Kasumi-1 (cell line): ENCODE measurements around the gene GNG12.

ENCODE experiments used
- DNase-seq, 2 experiments: peaks; one replicate each; lab custom pipeline; 2025; lab: John Stamatoyannopoulos, UW

GNG12 gene

DNA sequence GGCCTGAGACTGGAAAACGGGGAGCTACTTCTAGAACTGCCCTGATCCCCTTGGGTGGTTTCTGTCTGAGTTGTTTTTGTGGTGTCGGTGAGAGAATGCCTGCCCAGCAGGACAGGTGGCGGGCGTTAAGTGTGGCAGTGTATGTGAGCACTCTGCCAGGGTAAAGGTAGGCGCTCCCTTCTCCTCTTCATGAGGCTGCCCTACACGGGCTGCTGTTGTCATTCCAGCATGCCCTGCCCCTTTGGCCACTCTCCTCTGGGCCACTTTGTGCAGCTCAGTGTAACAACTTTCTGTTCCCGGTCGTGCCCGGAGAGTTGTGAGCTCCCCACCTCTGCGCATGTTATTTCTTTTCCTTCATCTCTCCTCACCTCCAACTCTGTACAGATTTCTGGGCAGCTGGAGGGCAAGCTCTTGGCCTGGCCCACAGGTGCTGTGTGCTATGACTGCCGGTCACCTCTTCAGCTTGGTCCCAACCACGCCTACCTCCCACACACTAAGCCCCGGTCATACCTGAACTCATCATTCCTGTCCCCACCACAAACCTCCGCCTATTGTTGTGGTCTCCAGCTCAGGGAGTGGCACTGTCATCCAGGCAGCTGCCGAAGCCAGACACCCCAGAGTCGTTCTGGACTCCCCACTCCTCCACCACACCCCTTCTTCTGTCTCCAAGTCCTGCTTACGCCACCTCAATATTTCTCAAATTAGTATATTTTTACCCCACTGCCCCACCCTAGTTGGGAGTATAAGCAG is 79.3 kb downstream of the GNG12 start:
- DNase-seq, result no peak

DNA sequence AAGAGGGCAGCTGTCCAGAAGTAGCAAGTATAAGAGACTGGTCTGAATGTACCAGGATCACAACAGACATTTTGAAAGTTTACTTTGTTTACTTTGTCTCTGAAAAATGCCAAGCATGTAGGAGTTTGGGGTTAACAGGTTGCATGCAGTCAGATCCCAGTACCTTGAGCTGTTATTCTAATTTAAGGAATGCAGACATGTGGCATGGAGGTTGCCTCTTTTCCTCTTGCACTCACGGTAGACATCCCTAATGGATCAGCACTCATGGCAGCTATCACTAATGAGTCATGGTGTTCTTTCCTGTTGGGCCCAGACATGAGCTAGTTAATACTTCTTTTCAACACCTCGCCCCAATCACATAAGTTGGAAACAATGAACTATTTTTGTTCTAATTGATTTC is 81.0 kb downstream of the GNG12 start:
- no peak for DNase-seq

DNA sequence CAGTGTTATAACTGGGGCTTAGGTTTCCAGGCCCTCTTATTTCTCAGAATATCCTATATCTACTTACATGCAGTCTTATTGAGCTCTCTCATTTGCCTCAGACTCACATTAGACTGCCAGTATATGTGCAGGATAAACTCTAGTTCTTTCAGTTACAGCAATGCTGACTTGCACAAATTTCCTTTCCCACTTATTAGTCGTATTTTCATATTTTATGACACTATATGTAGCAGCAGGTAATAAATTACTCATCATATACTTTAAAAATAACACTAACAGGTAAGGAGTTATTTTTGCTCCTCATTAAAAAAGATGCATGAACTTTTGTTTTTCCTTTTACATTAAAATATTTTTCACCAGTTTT is 82.6 kb downstream of the GNG12 start:
- no peak for DNase-seq

DNA sequence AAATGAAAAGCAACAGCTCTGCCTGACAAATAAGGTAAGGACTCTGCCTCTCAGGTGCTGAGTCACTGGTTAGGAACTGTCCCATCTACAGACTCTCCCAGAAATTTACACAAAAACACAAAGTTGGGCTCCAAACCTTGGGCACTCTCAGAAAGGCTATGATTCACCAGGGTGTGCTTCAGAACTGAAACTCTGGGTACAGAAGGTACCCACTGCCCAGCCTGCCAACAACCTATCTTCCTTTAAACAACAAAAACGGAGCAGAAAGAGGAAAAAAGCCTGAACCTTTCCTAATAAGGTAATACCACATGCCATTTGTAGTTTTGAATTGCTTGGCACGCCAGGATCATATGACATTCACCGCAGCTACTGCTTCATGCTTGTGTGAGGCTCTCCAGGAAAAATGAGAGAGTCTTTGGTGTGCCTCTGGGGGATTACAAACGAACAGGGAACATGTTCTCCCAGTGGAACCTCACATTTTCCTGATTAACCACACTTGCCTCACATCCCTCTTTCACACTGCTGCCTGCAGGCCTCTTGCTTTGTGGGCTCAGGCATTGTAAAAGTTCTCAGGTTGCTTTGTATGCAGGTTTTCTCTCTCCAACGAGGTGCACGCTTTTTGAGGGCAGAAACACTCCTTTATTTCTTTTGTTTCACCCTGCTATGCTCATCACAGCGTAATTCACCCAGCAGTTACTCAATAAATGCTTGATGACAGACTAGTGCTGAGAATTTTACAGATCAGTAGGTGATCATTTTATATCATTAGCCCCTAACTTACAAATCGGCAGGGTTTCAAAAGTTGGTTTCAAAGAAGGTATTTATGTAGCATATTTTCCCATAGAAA is 83.2 kb downstream of the GNG12 start:
- no peak for DNase-seq

DNA sequence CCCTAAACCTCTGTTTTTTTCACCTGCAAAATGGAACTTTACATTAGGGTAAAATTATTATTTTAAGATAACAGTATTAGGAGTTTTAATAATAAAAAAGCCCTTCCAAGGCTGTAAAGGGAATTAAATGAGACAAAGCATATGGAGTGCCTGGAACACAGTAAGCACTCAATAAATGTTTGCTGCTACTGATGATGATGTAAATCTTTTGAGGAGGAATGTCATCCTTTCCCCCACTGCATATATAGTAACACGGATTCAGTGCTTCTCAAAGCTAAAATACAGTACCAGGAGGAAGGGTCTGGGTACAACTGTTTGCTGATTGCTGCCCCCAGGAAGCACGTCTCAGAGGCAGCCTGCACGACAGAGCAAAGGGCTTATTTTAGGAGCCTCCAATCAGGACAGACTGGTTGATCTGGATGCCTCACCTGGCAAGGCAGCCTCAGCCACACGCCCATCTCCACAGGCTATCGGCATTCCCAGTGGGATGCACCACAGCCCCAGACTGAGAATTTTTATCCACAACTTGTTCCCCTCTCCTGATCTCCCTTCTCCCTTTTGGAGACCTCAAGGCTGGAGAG is 83.9 kb downstream of the GNG12 start:
- no peak for DNase-seq

DNA sequence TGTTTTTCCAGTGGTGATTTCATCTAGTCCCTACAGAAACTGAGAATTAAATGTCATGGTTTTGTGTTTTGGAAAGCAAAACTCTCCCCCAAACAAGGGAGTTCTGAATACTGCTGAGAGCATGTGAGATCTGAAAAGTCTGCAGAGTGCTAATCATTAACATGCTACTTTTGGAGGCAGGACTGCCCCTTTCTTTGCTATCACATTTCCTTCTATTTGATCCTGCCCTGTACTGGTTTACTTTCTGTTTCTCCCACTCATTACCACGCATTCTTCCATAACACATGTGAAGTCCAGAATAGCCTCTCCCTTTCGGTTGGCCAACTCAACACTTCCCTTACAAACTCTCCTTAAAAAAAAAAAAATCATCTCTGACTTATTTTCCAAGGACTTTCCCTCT is 84.6 kb downstream of the GNG12 start:
- no peak for DNase-seq

DNA sequence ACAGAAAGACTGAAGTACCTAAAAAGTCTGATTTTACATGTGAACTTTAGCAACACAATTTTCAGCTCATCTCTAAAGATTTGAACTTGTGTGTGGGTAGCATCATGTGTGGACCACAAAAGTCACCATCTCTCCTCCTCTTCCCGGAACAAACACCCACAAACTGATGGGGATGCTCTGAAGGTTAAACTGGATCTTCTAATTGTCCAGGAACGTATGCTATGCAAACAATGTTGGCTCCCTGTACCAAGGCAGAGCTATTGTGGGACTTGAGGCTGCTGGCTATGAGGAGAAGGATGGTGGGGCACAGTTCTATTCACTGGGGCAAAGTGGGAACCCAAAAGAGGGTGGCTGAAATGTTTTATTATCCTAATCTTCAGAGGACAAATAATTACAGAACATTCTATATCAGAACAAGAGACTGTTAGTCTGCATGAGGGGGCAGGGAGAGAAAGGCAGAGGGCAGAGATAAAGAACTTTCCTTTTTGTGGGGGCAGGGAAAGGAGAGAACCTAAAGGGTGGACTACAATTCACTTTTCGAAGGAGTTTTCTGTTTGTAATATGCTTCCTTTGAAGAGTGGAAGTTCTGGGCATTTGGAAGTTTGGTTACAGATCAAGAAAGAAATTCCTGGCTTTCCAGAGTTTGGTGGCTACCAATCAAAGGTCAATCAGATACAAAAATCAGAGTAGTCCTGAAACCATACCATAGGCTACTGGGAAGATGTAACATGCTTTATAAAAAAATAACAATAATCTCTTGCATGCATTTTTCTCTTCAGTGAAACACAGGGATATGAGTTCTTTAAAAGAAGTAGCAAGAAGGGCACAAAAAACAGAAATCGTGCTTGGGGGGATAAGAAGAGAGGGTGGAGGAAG is 85.4 kb downstream of the GNG12 start:
- DNase-seq, result no peak

DNA sequence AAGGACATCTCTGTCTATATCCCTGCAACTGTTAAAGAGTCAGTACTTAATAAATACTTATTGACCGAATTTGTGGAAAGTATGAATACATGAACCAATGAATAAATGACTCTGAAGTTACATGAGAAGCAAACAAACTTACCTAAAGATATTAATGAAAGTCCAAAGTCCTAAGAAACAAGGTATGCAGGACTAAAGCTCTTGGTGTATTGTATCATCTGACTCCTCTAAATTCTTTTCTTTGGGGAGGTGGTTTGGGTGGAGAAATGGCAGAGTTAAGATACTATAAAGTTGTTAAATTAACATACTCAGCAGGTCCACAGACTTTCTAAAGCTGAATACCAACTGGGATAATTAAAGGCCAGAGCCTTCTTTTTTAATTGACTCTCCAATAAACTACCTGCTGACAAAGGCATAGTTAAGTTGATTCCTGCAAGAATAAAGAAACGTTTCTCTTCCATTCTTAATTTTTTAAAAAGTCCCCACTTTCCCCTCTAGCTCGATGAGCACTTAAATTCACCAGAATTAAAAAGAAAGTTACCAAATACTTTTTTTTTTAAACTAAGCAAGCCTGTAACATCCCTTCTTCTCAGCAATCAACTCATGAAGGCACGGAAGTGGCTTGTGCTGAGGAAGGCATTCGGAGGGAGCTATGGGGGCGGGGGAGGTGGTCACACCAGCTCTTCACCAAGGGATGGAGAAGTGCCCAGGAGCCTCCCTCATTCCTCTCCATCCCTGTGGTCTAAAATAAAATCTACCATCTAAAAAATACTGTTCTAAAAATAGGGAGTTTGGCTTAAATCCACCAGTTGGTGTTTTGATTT is 87.2 kb downstream of the GNG12 start:
- peak in 1 of 2 experiments; percentile 28 for DNase-seq

DNA sequence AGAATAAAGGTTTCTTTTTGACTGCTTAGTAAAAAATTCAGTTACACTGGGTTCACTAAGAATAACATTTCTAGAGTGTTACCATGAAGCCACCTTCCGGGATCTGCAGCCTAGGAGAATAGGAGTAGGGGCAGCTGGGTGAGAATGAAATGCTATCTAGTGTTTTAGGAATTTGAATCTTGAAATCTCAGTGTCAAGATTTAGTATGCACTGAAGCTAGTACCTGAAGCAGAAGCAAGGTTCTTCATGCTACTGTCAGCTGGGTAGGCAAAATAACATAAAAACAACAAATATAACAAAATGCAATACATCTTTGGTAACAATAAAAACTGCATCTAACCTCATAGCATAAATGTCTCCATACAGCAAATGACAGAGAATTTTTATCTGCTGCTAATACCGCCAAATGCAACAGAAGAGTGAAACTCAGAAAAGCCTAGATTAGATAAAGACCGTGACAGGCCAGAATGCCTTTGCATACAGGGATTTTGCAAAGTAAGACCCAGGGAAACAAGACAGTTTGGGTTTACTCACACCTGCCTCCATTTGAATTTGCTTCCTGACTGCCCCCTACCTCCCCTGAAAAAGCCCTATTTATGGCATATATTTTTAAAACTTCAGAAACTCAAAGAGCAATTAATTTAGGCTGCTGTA is 90.1 kb downstream of the GNG12 start:
- DNase-seq, result no peak

DNA sequence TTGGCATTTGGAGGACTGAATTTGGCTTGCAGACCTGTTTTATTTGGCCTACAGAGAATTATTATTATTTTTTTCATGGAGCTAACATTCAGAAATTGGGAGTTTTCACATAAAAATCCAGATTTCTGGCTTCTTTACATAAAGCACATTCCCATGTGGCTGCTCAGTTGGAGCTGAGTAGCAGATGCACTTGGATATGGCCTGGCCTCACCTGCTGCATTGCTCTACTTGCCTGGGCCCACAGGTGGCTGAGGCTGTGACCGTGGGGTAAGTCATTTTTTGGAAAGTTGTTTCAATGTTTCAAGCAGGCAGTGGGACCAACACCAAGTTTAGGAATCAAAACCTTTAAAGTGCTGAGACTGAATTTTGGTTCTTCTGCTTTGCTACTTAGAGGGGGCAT is 91.5 kb downstream of the GNG12 start:
- no peak for DNase-seq

DNA sequence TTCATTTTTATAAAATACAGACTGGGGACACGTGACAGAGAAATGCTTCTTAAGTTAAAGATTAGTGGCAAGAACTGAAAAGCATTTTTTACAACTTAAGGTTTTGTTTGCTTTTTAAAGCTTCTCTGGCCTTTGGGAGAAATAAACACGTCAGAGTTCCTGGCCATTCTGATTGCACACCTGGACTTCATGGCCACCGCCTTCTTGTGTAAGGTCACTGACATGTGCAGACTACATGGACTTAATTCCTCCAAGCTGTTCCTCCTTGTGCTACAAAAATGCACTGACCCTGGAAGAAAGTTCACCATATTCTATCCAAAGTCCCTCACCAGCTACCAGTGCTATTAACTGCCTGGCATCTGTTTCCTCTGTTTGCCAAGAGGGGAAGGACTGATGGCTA is 92.1 kb downstream of the GNG12 start:
- DNase-seq, result peak; percentile 18 to 40

DNA sequence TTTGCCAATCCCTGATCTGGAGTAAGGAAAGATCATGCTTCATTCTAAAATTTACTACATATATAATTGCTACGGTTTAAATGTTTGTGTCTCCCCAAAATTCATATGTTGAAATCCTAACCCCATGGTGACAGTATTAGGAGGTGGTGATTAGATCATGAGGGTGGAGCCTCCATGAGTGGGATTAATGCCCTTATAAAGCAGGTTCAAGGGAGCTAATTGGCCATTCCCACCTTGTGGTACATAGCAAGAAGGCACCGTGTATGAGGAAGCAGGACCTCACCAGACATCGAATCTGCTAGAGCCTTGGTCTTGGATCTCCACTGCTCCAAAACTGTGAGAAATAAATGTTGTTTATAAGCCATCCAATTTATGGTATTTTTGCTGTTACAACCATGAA is 92.7 kb downstream of the GNG12 start:
- DNase-seq, result no peak

DNA sequence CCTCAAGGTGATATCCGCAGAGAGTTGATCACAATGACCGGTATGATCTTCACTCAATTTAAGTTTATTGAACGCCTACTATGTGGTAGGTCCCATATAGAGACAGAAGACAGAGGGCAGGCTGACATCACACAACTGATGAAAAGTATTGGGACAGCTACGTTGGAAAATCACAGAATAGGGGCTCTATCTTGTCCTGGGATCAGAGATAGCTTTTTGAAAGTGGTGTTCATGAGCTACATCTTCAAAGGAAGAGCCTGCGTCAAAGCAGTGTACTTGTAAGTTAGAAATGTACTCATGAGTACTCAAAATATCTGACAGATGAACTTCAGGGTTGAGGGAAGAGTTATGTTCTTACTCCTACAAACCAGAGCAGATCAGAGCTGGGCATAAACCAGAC is 93.9 kb downstream of the GNG12 start:
- DNase-seq, result no peak

DNA sequence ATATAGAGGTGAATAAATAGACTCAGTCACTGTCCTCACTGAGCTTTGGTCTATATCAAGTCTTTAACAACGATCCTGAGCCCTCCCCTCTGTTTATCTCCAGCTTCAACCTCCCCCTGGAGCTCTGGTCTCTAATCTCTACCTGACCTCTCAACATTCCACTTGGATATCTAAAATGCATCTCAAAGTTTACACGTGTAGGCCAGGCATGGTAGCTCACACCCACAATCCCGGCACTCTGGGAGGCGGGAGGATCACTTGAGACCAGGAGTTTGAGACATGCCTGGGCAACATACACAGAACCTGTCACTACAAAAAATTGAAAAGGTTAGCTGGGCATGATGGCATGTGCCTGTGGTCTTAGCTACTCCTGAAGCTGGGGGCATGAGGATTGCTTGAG is 94.9 kb downstream of the GNG12 start:
- DNase-seq, result no peak

DNA sequence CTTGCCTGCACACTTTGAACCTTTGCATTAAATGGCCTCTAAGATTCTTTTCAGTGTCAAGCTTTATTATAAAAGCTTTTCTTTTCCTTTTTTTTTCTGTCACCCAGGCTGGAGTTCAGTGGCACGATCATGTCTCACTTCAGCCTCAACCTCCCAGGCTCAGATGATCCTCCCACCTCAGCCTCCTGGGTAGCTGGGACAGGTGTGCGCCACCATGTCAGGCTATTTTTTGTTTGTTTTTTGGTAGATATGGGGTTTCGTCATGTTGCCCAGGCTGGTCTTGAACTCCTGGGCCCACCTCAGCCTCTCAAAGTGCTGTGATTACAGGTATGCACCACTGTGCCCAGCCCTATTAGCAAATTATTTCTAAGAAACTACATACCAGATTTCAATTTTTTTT is 95.4 kb downstream of the GNG12 start:
- DNase-seq, result no peak

DNA sequence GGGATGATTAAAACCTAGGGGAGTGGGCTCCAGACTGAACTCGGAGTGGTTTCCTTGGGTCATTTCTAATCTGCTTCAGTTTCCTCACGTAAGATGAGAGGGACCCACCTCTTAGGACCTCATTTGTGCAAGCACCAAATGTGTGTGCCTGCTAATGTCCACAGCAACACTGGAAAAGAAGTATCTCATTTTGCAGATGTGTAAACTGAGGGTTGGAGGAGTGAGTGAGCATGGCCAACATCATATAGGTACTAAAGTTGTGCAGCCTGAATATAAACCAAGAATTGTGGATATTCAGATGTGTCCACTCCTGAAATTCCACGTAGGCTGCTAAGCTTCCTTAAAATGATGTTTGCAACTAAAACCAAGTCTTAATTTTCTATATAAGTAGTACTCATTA is 96.5 kb downstream of the GNG12 start:
- no peak for DNase-seq

DNA sequence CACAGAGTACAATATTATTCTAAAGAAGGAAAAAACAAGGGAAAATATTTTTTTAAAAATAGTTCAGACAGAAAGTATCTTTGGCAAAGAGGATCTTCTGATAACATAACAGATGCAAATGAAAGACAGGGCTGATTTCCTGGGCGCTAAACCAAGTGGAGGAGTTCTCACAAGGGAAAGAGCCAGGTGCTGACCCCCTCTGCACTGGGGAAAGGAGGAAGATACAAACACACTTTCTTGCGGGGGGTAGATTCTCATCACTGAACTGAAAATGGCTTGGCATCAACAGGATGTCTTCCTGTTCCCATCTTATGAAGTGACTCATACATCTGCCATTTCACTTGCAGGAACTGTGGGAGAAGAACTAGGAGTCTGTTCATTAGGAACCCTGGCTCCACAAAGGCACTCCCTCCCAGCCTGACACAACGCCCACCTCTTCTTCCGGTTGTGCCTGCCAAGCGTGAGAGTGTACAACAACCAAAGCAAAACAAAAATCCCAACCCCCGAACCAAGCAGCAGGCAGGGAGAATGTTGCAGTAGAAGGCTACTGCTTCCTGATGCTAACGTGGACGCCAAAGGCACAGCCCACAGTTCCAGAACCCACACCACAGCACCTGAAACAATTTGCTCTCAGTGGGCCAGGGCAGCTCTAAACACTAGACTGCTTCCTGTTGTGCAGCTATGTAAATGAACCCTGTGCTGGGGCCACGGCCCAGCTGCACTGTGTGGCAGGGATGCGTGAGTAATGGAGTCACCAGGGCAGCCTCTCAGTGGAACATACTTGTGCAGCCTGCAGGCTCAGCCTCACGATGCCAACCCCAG is 97.2 kb downstream of the GNG12 start:
- peak; percentile 52 to 58 for DNase-seq

DNA sequence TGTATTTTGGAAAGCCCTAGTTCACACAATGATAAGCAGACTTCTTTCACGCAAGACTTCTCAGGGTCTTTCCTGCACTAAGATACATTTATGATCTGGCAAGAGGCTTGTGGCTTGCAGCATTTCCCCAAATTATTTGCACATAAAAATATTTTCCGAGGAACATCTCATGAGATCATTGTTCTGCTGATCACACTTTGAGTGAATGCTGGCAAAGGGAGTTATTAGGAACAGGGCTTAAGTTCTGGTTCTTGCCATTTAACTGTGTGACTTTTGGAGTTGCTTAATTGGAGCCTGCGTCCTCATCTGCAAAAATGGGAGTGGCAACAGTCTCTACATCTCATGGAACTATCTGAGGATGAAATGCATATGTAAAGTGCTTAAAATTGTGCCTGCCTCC is 98.1 kb downstream of the GNG12 start:
- no peak for DNase-seq

DNA sequence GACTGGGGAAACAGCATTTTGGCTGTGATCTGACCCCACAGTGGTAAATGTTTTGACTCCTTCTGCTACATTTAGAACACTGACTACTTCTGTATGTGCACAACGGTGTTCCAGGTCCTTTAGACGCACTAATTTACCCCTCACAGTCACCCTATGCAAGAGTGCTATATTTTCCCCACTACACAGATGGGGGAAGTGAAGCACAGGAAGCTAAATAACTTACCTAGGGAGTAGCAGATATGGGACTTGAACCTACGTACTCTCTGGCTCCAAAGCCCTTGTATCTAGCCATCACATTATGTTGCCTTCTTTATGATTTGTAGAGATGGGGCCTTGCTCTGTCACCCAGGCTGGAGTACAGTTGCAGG is 99.0 kb downstream of the GNG12 start:
- DNase-seq, result peak in 1 of 2 experiments; percentile 40
